A549 (cell line): ENCODE measurements around the gene CSF3R. TPM values are rescaled to one million over a fixed set of nuclear protein-coding genes. Genes with fewer than 3 reads are reported as not detected.
A peak's percentile ranks its signal among the peaks of the same experiment; 100 is the strongest.

Experiments
- ATAC-seq, 2 experiments: fragments of 200-7000 bp in 1 of 2; fragments of >200 bp in 1 of 2; cut with Nextera tagmentation in 1 of 2; cut with Tn5 transposase in 1 of 2; 3 replicates each; pipeline versions ENCODE4 v1.8.0 to v1.9.1; 2018 to 2020; ENCODE audit warnings: mild to moderate bottlenecking in 1 of 2, moderate library complexity in 1 of 2
- CTCF ChIA-PET: fragments of 300-600 bp; sonication (Branson Sonifier 250); formaldehyde crosslinking; extraction: SDS; loops from one replicate; lab custom pipeline; 2021; ENCODE audit warnings: antibody characterized with exemption, inconsistent platforms; lab: Yijun Ruan, JAX
- POLR2A ChIA-PET: fragments of 350-600 bp; formaldehyde crosslinking; extraction: SDS; loops from one replicate; lab custom pipeline; 2021; ENCODE audit warnings: antibody characterized with exemption, inconsistent platforms; lab: Yijun Ruan, JAX
- DNase-seq, 2 experiments: peaks; one replicate each; pipeline versions ENCODE4 v3.0.0 to v3.0.0-alpha.2; 2011 to 2016; ENCODE audit warnings: low read depth in 1 of 2, low spot score in 1 of 2
- FAIRE-seq: peaks from 2 replicates; lab custom pipeline; 2011; peaks lifted over from hg19 to GRCh38; lab: Jason Lieb, UNC
- H3K27ac ChIP-seq, 2 experiments: fragments of >200 bp; sonication (Bioruptor Twin); formaldehyde crosslinking; 3 replicates each; pipeline ENCODE4 v1.5.1; 2016 to 2017
- H3K4me1 ChIP-seq: fragments of >200 bp; sonication (Bioruptor Twin); formaldehyde crosslinking; 3 replicates; pipeline ENCODE4 v1.6.1; 2016
- H3K4me2 ChIP-seq: fragments of >200 bp; sonication (Bioruptor Twin); formaldehyde crosslinking; 3 replicates; pipeline ENCODE4 v1.6.1; 2016
- H3K4me3 ChIP-seq: fragments of >200 bp; sonication (Bioruptor Twin); formaldehyde crosslinking; 3 replicates; pipeline ENCODE4 v1.5.1; 2016
- H3K9me3 ChIP-seq: fragments of >200 bp; sonication (Bioruptor Twin); formaldehyde crosslinking; 3 replicates; pipeline ENCODE4 v1.6.1; 2016
- CBX8 ChIP-seq: fragments of 200-600 bp; sonication (generic); IDR thresholded peaks from 2 replicates; pipeline ENCODE4 v1.6.1; 2016
- EHF ChIP-seq: fragments of 250-450 bp; sonication (Bioruptor Pico); IDR thresholded peaks from 2 replicates; pipeline ENCODE4 v1.5.0; 2020; ENCODE audit warnings: mild to moderate bottlenecking
- ESRRA ChIP-seq: fragments of 150-350 bp; IDR thresholded peaks from 2 replicates; pipeline ENCODE4 v1.6.1; 2014; ENCODE audit warnings: mild to moderate bottlenecking, low read length, borderline replicate concordance
- FOSL2 ChIP-seq, 2 experiments: fragments of 450-650 bp in 1 of 2; fragments of >200 bp in 1 of 2; sonication (Bioruptor Twin) in 1 of 2; formaldehyde crosslinking; IDR thresholded peaks; 2 replicates each; pipeline versions ENCODE4 v1.5.0 to v1.6.1; 2016 to 2020; ENCODE audit warnings: mild to moderate bottlenecking in 1 of 2, moderate library complexity in 1 of 2
- GATA3 ChIP-seq: IDR thresholded peaks from 2 replicates; pipeline ENCODE4 v1.6.1; 2012; ENCODE audit warnings: borderline replicate concordance
- HOXB13 ChIP-seq: fragments of 250-450 bp; sonication (Bioruptor Pico); IDR thresholded peaks from 2 replicates; pipeline ENCODE4 v1.5.0; 2020; ENCODE audit warnings: low read depth, mild to moderate bottlenecking, moderate library complexity
- HOXB5 ChIP-seq: fragments of 250-450 bp; sonication (Bioruptor Pico); IDR thresholded peaks from 2 replicates; pipeline ENCODE4 v1.5.0; 2020; ENCODE audit warnings: mild to moderate bottlenecking, moderate library complexity
- MAZ ChIP-seq: fragments of 150-350 bp; IDR thresholded peaks from 2 replicates; pipeline ENCODE4 v1.6.1; 2014; ENCODE audit warnings: antibody characterized with exemption, low read depth, low read length, borderline replicate concordance
- MYC ChIP-seq: IDR thresholded peaks from 2 replicates; pipeline ENCODE4 v1.6.1; 2012; ENCODE audit warnings: mild to moderate bottlenecking, inconsistent platforms, low read length, improper control_type of control experiment, borderline replicate concordance
- NFE2L2 ChIP-seq: fragments of 150-350 bp; conservative IDR thresholded peaks from 2 replicates; pipeline ENCODE4 v1.6.1; 2014; ENCODE audit warnings: low read length
- POLR2AphosphoS2 ChIP-seq: conservative IDR thresholded peaks from 2 replicates; pipeline ENCODE4 v1.6.1; 2012; ENCODE audit warnings: low read length, improper control_type of control experiment, inconsistent platforms
- RNF2 ChIP-seq: fragments of 200-600 bp; sonication (generic); IDR thresholded peaks from 2 replicates; pipeline ENCODE4 v1.6.1; 2016; ENCODE audit warnings: low read depth, mild to moderate bottlenecking, antibody characterized with exemption, moderate library complexity, borderline replicate concordance
- SMC3 ChIP-seq: fragments of >200 bp; sonication (Bioruptor Twin); formaldehyde crosslinking; IDR thresholded peaks from 3 replicates; pipeline ENCODE4 v1.6.1; 2018; ENCODE audit warnings: inconsistent platforms
- TFCP2L1 ChIP-seq: fragments of 250-450 bp; sonication (Bioruptor Pico); IDR thresholded peaks from 2 replicates; pipeline ENCODE4 v1.5.0; 2021; ENCODE audit warnings: mild to moderate bottlenecking
- TP53 ChIP-seq: fragments of 250-450 bp; sonication (Bioruptor Pico); IDR thresholded peaks from 2 replicates; pipeline ENCODE4 v1.5.0; 2021; ENCODE audit warnings: mild to moderate bottlenecking, moderate library complexity
- ZFP36 ChIP-seq: fragments of 450-650 bp; IDR thresholded peaks from 2 replicates; pipeline ENCODE4 v1.6.1; 2014; ENCODE audit warnings: borderline replicate concordance; ENCODE audit not compliant: partially characterized antibody
- ZNF302 ChIP-seq: fragments of 250-450 bp; sonication (Bioruptor Pico); IDR thresholded peaks from 2 replicates; pipeline ENCODE4 v1.9.0; 2021; ENCODE audit warnings: inconsistent platforms, mild to moderate bottlenecking, moderate library complexity
- WGBS: methylation state at CpG from one replicate; pipeline ENCODE4 v1.1.6; 2017; ENCODE audit errors: missing lambda C conversion rate; 5-methylcytosine and 5-hydroxymethylcytosine counted together
- polyA plus RNA-seq, 4 experiments: library from polyadenylated mRNA; depleted of rRNA in 3 of 4; stranded (reverse); fragments of >200 nt; fragmentation: RNase III in 1 of 4; extraction: RNeasy Plus Mini Kit Qiagen cat#74134 plus additional on column Dnase treatment in 1 of 4; gene quantifications; 2 replicates in 3 of 4; 3 replicates in 1 of 4; pipeline ENCODE4 v1.2.3, GENCODE V29; 2011 to 2017
- TF ChIP-seq, protein P1 (sequence below): fragments of >200 bp; sonication (Bioruptor Twin); formaldehyde crosslinking; IDR thresholded peaks from 3 replicates; pipeline ENCODE4 v1.6.1; 2016
- TF ChIP-seq, protein P2 (sequence below): fragments of 450-650 bp; IDR thresholded peaks from 2 replicates; pipeline ENCODE4 v1.6.1; 2014; ENCODE audit warnings: antibody characterized with exemption
- TF ChIP-seq, protein P3 (sequence below): fragments of 250-450 bp; sonication (Bioruptor Pico); IDR thresholded peaks from 2 replicates; pipeline ENCODE4 v1.5.0; 2020; ENCODE audit warnings: low read depth, mild to moderate bottlenecking, moderate library complexity

CSF3R gene
- polyA plus RNA-seq, 2 of the 4 experiments (the other 2 are of a cell fraction): not detected

DNA sequence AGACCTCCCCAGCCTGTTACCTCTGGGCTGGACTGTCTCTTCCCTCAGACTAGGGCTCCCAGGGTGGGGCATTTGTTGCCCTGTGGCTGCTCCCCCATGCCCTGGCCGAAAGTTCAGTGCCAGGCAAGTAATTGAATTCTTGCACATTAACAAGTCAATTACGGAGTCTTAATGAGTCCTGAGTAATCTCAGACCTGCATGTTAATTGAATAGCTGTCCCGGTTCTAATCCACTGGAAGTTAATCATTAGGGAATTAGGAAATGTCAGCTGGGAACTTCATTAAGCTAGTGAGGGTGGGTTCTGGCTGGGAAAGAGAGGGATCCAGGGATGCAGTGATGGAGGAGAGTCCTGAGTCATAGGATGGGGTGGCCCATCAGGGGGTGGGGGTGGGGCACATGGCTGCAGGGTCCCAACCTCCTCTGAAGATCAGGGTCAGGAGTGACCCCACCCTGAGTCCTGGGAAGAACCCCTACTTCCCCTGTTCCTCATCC lies 47.1 kb upstream of the CSF3R start:
- ATAC-seq: no peak
- TF ChIP-seq, protein P1, sequence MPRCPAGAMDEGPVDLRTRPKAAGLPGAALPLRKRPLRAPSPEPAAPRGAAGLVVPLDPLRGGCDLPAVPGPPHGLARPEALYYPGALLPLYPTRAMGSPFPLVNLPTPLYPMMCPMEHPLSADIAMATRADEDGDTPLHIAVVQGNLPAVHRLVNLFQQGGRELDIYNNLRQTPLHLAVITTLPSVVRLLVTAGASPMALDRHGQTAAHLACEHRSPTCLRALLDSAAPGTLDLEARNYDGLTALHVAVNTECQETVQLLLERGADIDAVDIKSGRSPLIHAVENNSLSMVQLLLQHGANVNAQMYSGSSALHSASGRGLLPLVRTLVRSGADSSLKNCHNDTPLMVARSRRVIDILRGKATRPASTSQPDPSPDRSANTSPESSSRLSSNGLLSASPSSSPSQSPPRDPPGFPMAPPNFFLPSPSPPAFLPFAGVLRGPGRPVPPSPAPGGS: no peak
- TF ChIP-seq SMC3: no peak
- TF ChIP-seq, all 56 proteins: peak for 0
- WGBS: 47% methylated on average over 3 of the region's 3 CpGs
- CTCF ChIA-PET: interaction anchor here (1.4 to 7.1 kb wide), 2 partner anchors 13 to 16 kb away, joined by 3 to 40 read pairs; no protein-coding TSS in a partner anchor
- Histone ChIP-seq H3K9me3 (no peaks in the 10 kb centered on the region), H3K4me3 (no peak overlapping the region), H3K27ac (no peak overlapping the region), H3K4me1 (no peaks in the 10 kb centered on the region), H3K4me2 (no peak overlapping the region)
- DNase-seq: no peak
- POLR2A ChIA-PET: no interaction called here
- no peak for FAIRE-seq

DNA sequence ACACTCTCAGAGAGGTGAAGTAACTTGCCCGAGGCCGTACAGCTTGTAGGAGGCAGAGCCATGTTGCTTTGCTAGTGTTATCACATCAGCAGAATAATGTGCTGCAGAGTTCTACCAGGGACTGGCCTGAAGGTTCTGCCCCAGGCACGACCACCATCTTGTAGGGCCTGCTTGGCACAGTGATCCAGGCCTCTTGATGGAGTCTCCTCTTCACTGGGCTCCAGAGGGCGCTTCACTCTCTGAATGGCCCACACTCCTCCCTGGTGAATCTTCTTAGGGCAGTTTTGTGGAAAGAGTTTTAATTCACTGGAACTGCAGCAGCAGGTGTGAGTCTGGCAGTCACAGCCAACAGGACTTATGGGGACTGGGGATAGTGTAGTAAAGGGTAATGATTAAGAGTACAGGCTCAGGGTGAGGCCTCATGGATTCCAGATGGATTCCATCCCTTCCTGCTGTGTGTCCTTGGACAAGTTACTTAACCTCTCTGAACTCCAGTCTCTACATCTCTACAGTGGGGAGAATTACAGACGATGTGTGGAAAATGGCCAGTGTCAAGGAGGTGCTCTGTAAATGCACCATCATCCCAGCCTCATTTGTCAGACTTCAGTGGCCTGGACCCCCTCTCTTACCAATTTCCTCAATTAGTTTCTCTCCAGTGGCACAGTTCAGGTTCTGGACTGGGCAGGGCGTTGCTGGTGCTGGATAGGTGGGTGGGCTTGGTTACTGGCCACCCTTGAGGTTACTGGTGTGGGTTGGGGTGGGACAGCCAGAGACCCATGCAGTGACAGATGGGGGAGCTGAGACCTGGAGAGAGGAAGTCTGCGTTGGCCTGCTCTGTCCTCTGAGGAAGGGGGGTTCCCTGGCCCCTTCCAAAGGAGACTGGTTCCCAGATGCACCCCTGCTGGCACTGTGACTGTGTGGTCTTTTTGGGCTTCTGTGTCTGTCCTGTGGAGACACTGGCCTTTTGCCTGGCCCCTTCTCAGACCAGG lies 45.9 kb upstream of the CSF3R start:
- no peak for FAIRE-seq
- no peak overlapping the region for H3K4me3 ChIP-seq
- ChIA-PET CTCF (interaction anchor here (0.9 to 7.1 kb wide), 4 partner anchors 12 to 15 kb away, joined by 3 to 40 read pairs (median 12); no protein-coding TSS in a partner anchor), POLR2A (no interaction called here)
- 45% methylated on average over 5 of the region's 7 CpGs for WGBS
- no peaks in the 10 kb centered on the region for H3K9me3 ChIP-seq
- peak; percentile 54 to 79; a peak in 3 of 6 replicates for ATAC-seq
- DNase-seq: peak in 1 of 2 experiments; percentile 16
- no peak overlapping the region for H3K27ac ChIP-seq
- TF ChIP-seq ZFP36 (peak; percentile 36), FOSL2 (IDR thresholded peaks at IDR 0.05) (no peak), FOSL2 (CRISPR knock-in tag; IDR thresholded peaks at IDR 0.05) (no peak), SMC3 (no peak), NFE2L2 (no peak)
- no peak overlapping the region for H3K4me2 ChIP-seq
- H3K4me1 ChIP-seq: no peaks in the 10 kb centered on the region

DNA sequence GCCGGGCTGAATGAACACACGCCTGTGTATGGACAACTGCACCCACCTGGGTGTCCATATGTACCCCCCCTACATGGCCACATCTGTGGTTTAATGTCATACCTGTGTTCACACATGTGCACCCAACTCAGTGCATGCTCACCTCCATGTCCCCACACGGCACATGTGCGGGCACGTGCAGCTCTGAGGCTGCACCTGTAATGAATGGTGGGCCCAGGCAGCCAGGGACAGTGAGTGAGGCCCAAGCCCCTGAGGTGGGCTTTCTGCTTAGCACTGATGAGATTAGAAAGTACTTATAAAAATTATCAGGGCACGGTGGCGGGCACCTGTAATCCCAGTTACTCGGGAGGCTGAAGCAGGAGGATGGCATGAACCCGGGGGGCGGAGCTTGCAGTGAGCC lies 42.5 kb upstream of the CSF3R start:
- Histone ChIP-seq H3K27ac (no peak overlapping the region), H3K4me1 (no peaks in the 10 kb centered on the region), H3K9me3 (no peaks in the 10 kb centered on the region), H3K4me3 (no peak overlapping the region), H3K4me2 (no peak overlapping the region)
- no peak for ATAC-seq
- no peak for FAIRE-seq
- 74% methylated on average over 9 of the region's 10 CpGs for WGBS
- TF ChIP-seq, protein P2, sequence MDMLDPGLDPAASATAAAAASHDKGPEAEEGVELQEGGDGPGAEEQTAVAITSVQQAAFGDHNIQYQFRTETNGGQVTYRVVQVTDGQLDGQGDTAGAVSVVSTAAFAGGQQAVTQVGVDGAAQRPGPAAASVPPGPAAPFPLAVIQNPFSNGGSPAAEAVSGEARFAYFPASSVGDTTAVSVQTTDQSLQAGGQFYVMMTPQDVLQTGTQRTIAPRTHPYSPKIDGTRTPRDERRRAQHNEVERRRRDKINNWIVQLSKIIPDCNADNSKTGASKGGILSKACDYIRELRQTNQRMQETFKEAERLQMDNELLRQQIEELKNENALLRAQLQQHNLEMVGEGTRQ: no peak
- no peak for TF ChIP-seq ZNF302 (CRISPR knock-in tag)
- no peak for TF ChIP-seq MAZ
- ChIA-PET POLR2A (no interaction called here), CTCF (interaction anchor here (1.4 to 4.8 kb wide), 2 partner anchors 9 to 29 kb away, joined by 4 to 21 read pairs; no protein-coding TSS in a partner anchor)
- no peak for DNase-seq

DNA sequence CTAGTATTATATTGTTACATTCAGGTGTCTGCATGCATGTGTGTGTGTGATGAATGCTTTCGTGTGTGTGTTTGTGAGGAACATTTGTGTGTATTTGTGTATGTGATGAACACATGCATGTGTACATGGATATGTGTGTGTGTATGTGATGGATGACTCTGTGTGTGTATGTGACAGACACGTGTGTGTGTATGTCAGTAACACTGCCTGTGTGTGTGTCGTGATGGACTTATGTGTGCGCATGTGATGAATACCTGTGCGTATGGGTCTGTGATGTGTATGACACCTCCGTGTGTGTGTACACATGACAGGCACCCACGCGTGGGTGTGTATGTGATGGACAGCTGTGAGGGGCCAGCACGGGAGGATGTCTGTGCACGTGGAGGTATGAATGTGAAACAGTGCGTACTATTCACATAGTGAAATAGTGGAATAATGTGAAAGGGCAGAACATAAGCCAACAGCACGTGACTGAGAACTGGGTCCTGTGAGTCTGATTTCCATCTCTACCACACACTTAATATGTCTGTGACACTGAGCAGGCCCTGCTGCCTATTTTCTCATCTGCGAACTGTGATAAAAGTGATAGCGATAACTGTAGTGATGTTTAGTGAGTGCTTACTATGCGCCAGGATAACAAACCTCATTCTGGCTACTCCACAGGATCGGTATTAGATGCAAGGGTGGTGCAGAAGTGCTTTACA lies 41.8 kb upstream of the CSF3R start:
- Histone ChIP-seq H3K4me3 (no peak overlapping the region), H3K4me1 (no peaks in the 10 kb centered on the region), H3K4me2 (no peak overlapping the region), H3K27ac (no peak overlapping the region), H3K9me3 (no peaks in the 10 kb centered on the region)
- ChIA-PET CTCF (interaction anchor here (1.4 to 4.8 kb wide), 2 partner anchors 8 to 28 kb away, joined by 4 to 21 read pairs; no protein-coding TSS in a partner anchor), POLR2A (no interaction called here)
- TF ChIP-seq HOXB5 (no peak), HOXB13 (no peak), GATA3 (no peak), TP53 (CRISPR knock-in tag) (no peak), EHF (CRISPR knock-in tag) (no peak), FOSL2 (IDR thresholded peaks at IDR 0.05) (no peak), FOSL2 (CRISPR knock-in tag; IDR thresholded peaks at IDR 0.05) (no peak), TFCP2L1 (CRISPR knock-in tag) (no peak), RNF2 (no peak), ESRRA (no peak), POLR2AphosphoS2 (no peak), MYC (no peak), CBX8 (no peak)
- TF ChIP-seq, protein P3, sequence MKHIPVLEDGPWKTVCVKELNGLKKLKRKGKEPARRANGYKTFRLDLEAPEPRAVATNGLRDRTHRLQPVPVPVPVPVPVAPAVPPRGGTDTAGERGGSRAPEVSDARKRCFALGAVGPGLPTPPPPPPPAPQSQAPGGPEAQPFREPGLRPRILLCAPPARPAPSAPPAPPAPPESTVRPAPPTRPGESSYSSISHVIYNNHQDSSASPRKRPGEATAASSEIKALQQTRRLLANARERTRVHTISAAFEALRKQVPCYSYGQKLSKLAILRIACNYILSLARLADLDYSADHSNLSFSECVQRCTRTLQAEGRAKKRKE: no peak
- 80% methylated on average over 16 of the region's 16 CpGs for WGBS
- no peak for DNase-seq
- no peak for FAIRE-seq
- no peak for ATAC-seq
